CD14-positive monocyte (primary cell): ENCODE measurements around the gene EXOC2. TPM values are rescaled to one million over a fixed set of nuclear protein-coding genes. Genes with fewer than 3 reads are reported as not detected.
A peak's percentile ranks its signal among the peaks of the same experiment; 100 is the strongest.

Experiments used
- DNase-seq, 3 donors: peaks; one replicate each; pipeline ENCODE4 v3.0.0-alpha.2; 2011 to 2022
- H2AFZ ChIP-seq: 2 replicates; pipeline ENCODE4 v1.6.0; 2012; ENCODE audit warnings: mild to moderate bottlenecking, low read depth, low read length, inconsistent platforms; ENCODE audit not compliant: insufficient read depth, poor library complexity, severe bottlenecking
- H3K27ac ChIP-seq, 2 donors: 1 replicate in 1 of 2; 2 replicates in 1 of 2; pipeline ENCODE4 v1.5.1; 2012 to 2013; ENCODE audit warnings: low read length in 2 of 2, control low read depth in 1 of 2, inconsistent platforms in 1 of 2, low read depth in 1 of 2, mild to moderate bottlenecking in 1 of 2
- H3K27me3 ChIP-seq, 2 donors: one replicate each; pipeline versions ENCODE4 v1.6.0 to v1.6.1; 2011 to 2013; ENCODE audit warnings: low read length in 2 of 2; ENCODE audit not compliant: control insufficient read depth in 2 of 2, insufficient read depth in 2 of 2
- H3K36me3 ChIP-seq, 2 donors: replicated peaks in 1 of 2; 1 replicate in 1 of 2; 2 replicates in 1 of 2; pipeline versions ENCODE4 v1.5.1 to v1.6.1; 2012 to 2013; ENCODE audit warnings: low read length in 2 of 2, control low read depth in 1 of 2, inconsistent platforms in 1 of 2, mild to moderate bottlenecking in 1 of 2; ENCODE audit not compliant: insufficient read depth in 2 of 2, control insufficient read depth in 1 of 2
- H3K4me1 ChIP-seq, 2 donors: 1 replicate in 1 of 2; 2 replicates in 1 of 2; pipeline versions ENCODE4 v1.5.1 to v1.6.1; 2012 to 2013; ENCODE audit warnings: low read length in 2 of 2, control low read depth in 1 of 2, inconsistent platforms in 1 of 2, mild to moderate bottlenecking in 1 of 2, moderate library complexity in 1 of 2; ENCODE audit not compliant: insufficient read depth in 2 of 2, control insufficient read depth in 1 of 2
- H3K4me2 ChIP-seq: replicated peaks from 2 replicates; pipeline ENCODE3; 2012; ENCODE audit warnings: low read length, moderate library complexity, mild to moderate bottlenecking; ENCODE audit not compliant: poor library complexity, severe bottlenecking; ENCODE audit errors: extremely low read depth
- H3K4me3 ChIP-seq, 3 experiments: fragments of 200-600 bp in 1 of 3; sonication (generic) in 1 of 3; replicated peaks in 1 of 3; 1 replicate in 2 of 3; 2 replicates in 1 of 3; pipeline ENCODE4 v1.5.1; 2011 to 2013; ENCODE audit warnings: low read length in 3 of 3, mild to moderate bottlenecking in 3 of 3, control low read depth in 2 of 3, low read depth in 2 of 3, inconsistent platforms in 1 of 3, moderate library complexity in 1 of 3
- H3K79me2 ChIP-seq: 2 replicates; pipeline ENCODE4 v1.6.0; 2012; ENCODE audit warnings: mild to moderate bottlenecking, control low read depth, inconsistent platforms, low read length, moderate library complexity; ENCODE audit not compliant: insufficient read depth
- H3K9ac ChIP-seq: 2 replicates; pipeline ENCODE4 v1.6.0; 2017; ENCODE audit warnings: low read length, mild to moderate bottlenecking; ENCODE audit not compliant: insufficient read depth, poor library complexity, severe bottlenecking
- H3K9me3 ChIP-seq, 2 donors: replicated peaks in 1 of 2; 1 replicate in 1 of 2; 2 replicates in 1 of 2; pipeline versions ENCODE4 v1.5.1 to v1.6.1; 2012 to 2013; ENCODE audit warnings: low read length in 2 of 2, control low read depth in 1 of 2; ENCODE audit not compliant: control insufficient read depth in 1 of 2, insufficient read depth in 1 of 2
- H4K20me1 ChIP-seq: 2 replicates; pipeline ENCODE4 v1.6.0; 2012; ENCODE audit warnings: mild to moderate bottlenecking, low read length, control low read depth, moderate library complexity; ENCODE audit not compliant: insufficient read depth
- H3K27ac Mint-ChIP-seq, 7 donors: one replicate each; pipeline ENCODE4 v1.8.0; 2020; ENCODE audit warnings: mild to moderate bottlenecking in 7 of 7, mixed read lengths in 7 of 7, moderate library complexity in 6 of 7, inconsistent platforms in 2 of 7
- H3K27me3 Mint-ChIP-seq, 3 donors: one replicate each; pipeline ENCODE4 v1.8.0; 2021 to 2022; ENCODE audit warnings: low read depth in 3 of 3, mild to moderate bottlenecking in 3 of 3, mixed read lengths in 3 of 3, moderate library complexity in 3 of 3, inconsistent platforms in 1 of 3
- H3K36me3 Mint-ChIP-seq, 2 donors: one replicate each; pipeline ENCODE4 v1.8.0; 2020; ENCODE audit warnings: mixed read lengths in 2 of 2, inconsistent platforms in 1 of 2, mild to moderate bottlenecking in 1 of 2
- H3K4me1 Mint-ChIP-seq: one replicate; pipeline ENCODE4 v1.8.0; 2020; ENCODE audit warnings: mild to moderate bottlenecking, mixed read lengths
- H3K4me3 Mint-ChIP-seq, 2 donors: one replicate each; pipeline ENCODE4 v1.8.0; 2020; ENCODE audit warnings: mild to moderate bottlenecking in 2 of 2, mixed read lengths in 2 of 2, moderate library complexity in 1 of 2
- H3K9me3 Mint-ChIP-seq, 7 donors: one replicate each; pipeline ENCODE4 v1.8.0; 2020 to 2022; ENCODE audit warnings: mixed read lengths in 7 of 7, mild to moderate bottlenecking in 6 of 7, moderate library complexity in 6 of 7, inconsistent platforms in 2 of 7
- WGBS: methylation state at CpG from one replicate; pipeline ENCODE4 v1.1.5; 2013; ENCODE audit warnings: missing lambda C conversion rate; ENCODE audit not compliant: insufficient coverage; 5-methylcytosine and 5-hydroxymethylcytosine counted together
- intact Hi-C, 2 donors: fragments of 100-400 bp; cut with micrococcal nuclease; formaldehyde crosslinking; loops; one replicate each; pipeline versions ENCODE4 v1.15.0 to v1.15.1; 2023
- polyA plus RNA-seq, 3 donors: library from polyadenylated mRNA; depleted of rRNA in 1 of 3; unstranded in 2 of 3; stranded (reverse) in 1 of 3; fragments of 300-500 nt in 2 of 3; fragments of >200 nt in 1 of 3; fragmentation: Illumina TruSeq in 2 of 3; gene quantifications; 1 replicate in 2 of 3; 2 replicates in 1 of 3; pipeline ENCODE4 v1.2.3, GENCODE V29; 2012 to 2021
- TF ChIP-seq, protein P1 (sequence below): fragments of 200-600 bp; IDR thresholded peaks from one replicate; pipeline ENCODE4 v1.8.0; 2022; ENCODE audit warnings: antibody characterized with exemption, mild to moderate bottlenecking

Gene EXOC2
- polyA plus RNA-seq, 3 donors = 7.5 to 15.5 (median 12.0) TPM

DNA sequence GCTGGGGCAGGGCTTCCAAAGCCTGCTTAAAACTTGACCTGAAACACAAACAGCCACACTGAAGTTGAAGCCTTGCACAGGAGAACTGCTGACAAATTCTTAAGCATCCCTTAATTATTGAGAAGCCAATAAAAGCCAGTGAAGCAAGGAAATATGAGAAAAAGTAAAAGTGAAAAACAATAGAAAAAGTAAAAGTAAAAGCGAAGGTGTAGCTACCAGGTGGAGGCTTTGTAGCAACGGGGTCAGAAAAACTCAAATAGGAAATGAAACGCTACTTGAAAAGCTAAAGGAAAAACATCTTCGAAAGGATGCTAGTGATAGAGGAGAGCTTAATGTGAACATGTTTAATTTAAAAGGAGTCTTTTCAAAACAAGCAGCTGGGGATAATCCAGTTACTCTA is 203.9 kb downstream of the EXOC2 start:
- H3K9ac ChIP-seq = no peak overlapping the region
- H3K27ac Mint-ChIP-seq = no peak overlapping the region
- DNase-seq = no peak

DNA sequence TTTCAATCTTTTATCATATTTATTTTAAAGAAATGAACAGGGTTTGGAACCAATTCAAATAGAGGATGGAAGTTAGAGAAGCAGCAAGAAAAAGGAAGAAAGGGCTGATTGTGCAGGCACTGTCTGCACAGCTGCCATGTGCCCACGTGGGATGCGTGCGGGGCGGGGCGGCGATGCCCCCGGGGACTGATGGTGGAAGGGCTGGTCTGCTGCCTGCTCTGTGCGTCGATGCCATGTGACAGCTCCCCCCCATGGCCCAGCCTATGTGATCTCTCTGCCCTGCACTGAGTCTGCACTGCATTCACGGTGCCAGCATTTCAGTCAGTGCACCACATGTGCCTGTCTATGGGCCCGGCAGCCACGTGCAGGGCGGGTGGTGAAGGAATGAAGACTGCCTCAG is 205.0 kb downstream of the EXOC2 start:
- Mint-ChIP-seq H3K27ac (peak overlapping the region in 1 of 7 donors; percentile 2), H3K9me3 (peaks cover 0 to 2% (median 0%) of the 10 kb centered on the region in 7 donors), H3K4me3 (no peak overlapping the region), H3K36me3 (peaks cover 47 to 53% of the 10 kb centered on the region in 2 donors), H3K4me1 (peaks cover 6% of the 10 kb centered on the region), H3K27me3 (no peaks in the 10 kb centered on the region)
- Histone ChIP-seq H3K27me3 (no peaks in the 10 kb centered on the region), H4K20me1 (no peaks in the 10 kb centered on the region), H3K9me3 (no peaks in the 10 kb centered on the region), H2AFZ (no peak overlapping the region), H3K27ac (no peak overlapping the region), H3K36me3 (peaks cover 19 to 43% of the 10 kb centered on the region in 2 donors), H3K4me3 (no peak overlapping the region), H3K4me2 (no peak overlapping the region), H3K4me1 (no peaks in the 10 kb centered on the region), H3K9ac (no peak overlapping the region), H3K79me2 (no peaks in the 10 kb centered on the region)
- TF ChIP-seq, protein P1, sequence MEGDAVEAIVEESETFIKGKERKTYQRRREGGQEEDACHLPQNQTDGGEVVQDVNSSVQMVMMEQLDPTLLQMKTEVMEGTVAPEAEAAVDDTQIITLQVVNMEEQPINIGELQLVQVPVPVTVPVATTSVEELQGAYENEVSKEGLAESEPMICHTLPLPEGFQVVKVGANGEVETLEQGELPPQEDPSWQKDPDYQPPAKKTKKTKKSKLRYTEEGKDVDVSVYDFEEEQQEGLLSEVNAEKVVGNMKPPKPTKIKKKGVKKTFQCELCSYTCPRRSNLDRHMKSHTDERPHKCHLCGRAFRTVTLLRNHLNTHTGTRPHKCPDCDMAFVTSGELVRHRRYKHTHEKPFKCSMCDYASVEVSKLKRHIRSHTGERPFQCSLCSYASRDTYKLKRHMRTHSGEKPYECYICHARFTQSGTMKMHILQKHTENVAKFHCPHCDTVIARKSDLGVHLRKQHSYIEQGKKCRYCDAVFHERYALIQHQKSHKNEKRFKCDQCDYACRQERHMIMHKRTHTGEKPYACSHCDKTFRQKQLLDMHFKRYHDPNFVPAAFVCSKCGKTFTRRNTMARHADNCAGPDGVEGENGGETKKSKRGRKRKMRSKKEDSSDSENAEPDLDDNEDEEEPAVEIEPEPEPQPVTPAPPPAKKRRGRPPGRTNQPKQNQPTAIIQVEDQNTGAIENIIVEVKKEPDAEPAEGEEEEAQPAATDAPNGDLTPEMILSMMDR = no peak
- 100% methylated on average over 6 of the region's 13 CpGs for WGBS
- DNase-seq = no peak
- intact Hi-C loops = no loop called here

More for the DNA sequence above, 203.9 kb downstream of the EXOC2 start:
- H2AFZ ChIP-seq = no peak overlapping the region
- Mint-ChIP-seq H3K27me3 (no peaks in the 10 kb centered on the region), H3K36me3 (peaks cover 53 to 55% of the 10 kb centered on the region in 2 donors), H3K9me3 (no peaks in the 10 kb centered on the region), H3K4me1 (peaks cover 4% of the 10 kb centered on the region), H3K4me3 (no peak overlapping the region)
- peaks cover 19 to 43% of the 10 kb centered on the region in 2 donors for H3K36me3 ChIP-seq
- no peak overlapping the region for H3K27ac ChIP-seq
- no peaks in the 10 kb centered on the region for H3K4me1 ChIP-seq
- WGBS = 96% methylated on average over 2 of the region's 4 CpGs
- intact Hi-C loops = no loop called here
- H3K27me3 ChIP-seq = no peaks in the 10 kb centered on the region
- no peaks in the 10 kb centered on the region for H4K20me1 ChIP-seq
- TF ChIP-seq, protein P1 = no peak
- no peaks in the 10 kb centered on the region for H3K79me2 ChIP-seq
- no peak overlapping the region for H3K4me3 ChIP-seq
- H3K4me2 ChIP-seq = no peak overlapping the region
- no peaks in the 10 kb centered on the region for H3K9me3 ChIP-seq
